SU-DHL-6 (cell line): Measurements from ENCODE around the gene FITM2.

Source experiments
- CTCF ChIP-seq: fragments of 200-600 bp; sonication (generic); IDR thresholded peaks from one replicate; pipeline ENCODE4 v1.5.1; 2017; ENCODE audit warnings: antibody characterized with exemption, mild to moderate bottlenecking, low read length, moderate library complexity; ENCODE audit not compliant: insufficient read depth, poor library complexity, severe bottlenecking
- EZH2phosphoT487 ChIP-seq: fragments of 200-600 bp; sonication (generic), shearing (Covaris generic); conservative IDR thresholded peaks from 2 replicates; pipeline ENCODE4 v1.6.1; 2018; ENCODE audit warnings: mild to moderate bottlenecking, antibody characterized with exemption, low read length, moderate library complexity, mixed read lengths

GRCh38 chr20:44302026-44302669 is 8.9 kb downstream of the FITM2 start:
- no peak for TF ChIP-seq CTCF
- no peak for TF ChIP-seq EZH2phosphoT487
